Measurements from ENCODE around the gene COL8A2. TPM values are rescaled to one million over a fixed set of nuclear protein-coding genes. Genes with fewer than 3 reads are reported as not detected.

Gene COL8A2
- polyA plus RNA-seq, 1 experiment = 6.8 TPM

DNA sequence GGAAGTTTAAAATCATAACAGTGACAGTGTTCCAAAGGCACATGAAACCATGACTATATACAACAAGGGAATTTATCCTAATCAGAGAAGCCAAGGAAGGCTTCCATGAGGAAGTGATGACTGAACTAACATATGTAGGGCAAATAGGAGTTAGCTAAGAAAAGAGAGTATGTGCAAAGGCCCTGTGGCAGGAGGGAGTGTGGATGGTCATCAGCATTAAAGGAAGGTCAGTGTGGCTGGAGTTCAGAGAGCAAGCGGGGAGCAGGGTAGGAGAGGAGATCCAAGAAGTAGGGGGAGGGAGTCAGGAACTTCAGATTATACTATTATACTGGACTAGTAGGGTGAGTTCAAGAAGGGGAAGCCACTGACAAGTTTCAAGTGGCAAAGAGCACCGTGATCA is 39.3 kb upstream of the COL8A2 start:
- ChIA-PET POLR2A (no interaction called here), CTCF (interaction anchor here (3.8 kb wide), 1 partner anchor 15 kb away, joined by 15 read pairs; the partner anchor contains the start of gene TRAPPC3)
- TF ChIP-seq, protein P1, sequence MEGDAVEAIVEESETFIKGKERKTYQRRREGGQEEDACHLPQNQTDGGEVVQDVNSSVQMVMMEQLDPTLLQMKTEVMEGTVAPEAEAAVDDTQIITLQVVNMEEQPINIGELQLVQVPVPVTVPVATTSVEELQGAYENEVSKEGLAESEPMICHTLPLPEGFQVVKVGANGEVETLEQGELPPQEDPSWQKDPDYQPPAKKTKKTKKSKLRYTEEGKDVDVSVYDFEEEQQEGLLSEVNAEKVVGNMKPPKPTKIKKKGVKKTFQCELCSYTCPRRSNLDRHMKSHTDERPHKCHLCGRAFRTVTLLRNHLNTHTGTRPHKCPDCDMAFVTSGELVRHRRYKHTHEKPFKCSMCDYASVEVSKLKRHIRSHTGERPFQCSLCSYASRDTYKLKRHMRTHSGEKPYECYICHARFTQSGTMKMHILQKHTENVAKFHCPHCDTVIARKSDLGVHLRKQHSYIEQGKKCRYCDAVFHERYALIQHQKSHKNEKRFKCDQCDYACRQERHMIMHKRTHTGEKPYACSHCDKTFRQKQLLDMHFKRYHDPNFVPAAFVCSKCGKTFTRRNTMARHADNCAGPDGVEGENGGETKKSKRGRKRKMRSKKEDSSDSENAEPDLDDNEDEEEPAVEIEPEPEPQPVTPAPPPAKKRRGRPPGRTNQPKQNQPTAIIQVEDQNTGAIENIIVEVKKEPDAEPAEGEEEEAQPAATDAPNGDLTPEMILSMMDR (IDR thresholded peaks at IDR 0.05; ENCODE audit: insufficient read depth, low read depth, low read length) = no peak
- Histone ChIP-seq H3K27me3 (ENCODE audit: control insufficient read depth, insufficient read depth, low read length) (no peaks in the 10 kb centered on the region), H3K36me3 (ENCODE audit: control insufficient read depth, insufficient read depth, low read length) (0 out of 2 replicates have a peak, but pooled peaks cover 3% of the 10 kb centered on the region), H3K4me3 (ENCODE audit: low read depth, low read length) (no peak overlapping the region)
- no peak for DNase-seq (ENCODE audit: low read depth)

DNA sequence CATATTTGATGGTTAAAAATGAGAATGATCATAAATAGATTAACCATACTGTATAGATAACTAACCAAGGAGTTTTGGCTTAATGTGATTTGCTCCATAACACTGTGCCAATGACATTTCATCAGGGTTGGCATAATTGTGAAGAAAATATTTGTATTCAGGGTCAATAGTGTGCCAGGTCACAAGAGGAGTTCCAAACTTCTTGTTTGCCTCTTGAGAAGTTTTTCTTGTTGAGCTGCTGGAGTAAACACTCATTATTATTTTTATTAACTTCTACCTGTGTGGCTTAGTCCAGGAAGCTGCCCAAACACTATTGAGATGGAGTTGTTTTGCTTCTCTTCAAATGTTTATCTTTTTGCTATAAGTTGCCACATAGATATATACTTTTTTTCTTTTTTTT is 38.4 kb upstream of the COL8A2 start:
- Histone ChIP-seq H3K36me3 (ENCODE audit: control insufficient read depth, insufficient read depth, low read length) (0 out of 2 replicates have a peak, but pooled peaks cover 3% of the 10 kb centered on the region), H3K27me3 (ENCODE audit: control insufficient read depth, insufficient read depth, low read length) (no peaks in the 10 kb centered on the region), H3K4me3 (ENCODE audit: low read depth, low read length) (no peak overlapping the region)
- ChIA-PET CTCF (interaction anchor here (1.6 to 4.4 kb wide), 4 partner anchors 14 to 120 kb away, joined by 4 to 31 read pairs (median 10); partner anchors contain the start of gene TRAPPC3), POLR2A (no interaction called here)
- TF ChIP-seq, protein P1 (IDR thresholded peaks at IDR 0.05; ENCODE audit: insufficient read depth, low read depth, low read length) = no peak
- no peak for DNase-seq (ENCODE audit: low read depth)

DNA sequence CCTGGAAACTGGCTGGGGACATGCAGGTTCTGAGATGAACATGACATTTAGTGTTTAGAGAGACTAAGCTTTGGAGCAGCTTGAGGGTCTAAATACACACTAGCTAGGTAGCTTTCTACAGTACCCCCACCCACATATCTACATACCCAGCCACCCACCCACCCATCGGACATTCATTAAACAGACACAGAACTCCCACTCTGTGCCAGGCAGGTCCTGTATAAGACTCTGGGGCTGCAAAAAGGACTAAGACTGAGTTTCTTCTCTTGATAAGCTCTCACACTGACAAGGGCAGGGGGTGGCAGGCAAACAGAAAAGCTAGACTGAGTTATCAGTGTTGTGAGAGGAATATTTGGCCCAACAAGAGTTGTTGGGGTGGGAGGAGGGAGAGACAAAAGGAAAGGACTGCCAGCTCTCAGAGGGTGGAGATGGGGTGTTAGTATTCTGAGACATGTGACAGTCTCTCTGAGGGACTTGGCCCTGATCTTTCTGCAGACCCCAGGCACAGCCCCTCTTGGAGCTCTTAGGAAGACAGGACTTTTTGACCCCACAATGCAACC is 37.7 kb upstream of the COL8A2 start:
- no peaks in the 10 kb centered on the region for H3K27me3 ChIP-seq (ENCODE audit: control insufficient read depth, insufficient read depth, low read length)
- no peak overlapping the region for H3K4me3 ChIP-seq (ENCODE audit: low read depth, low read length)
- TF ChIP-seq, protein P1 (IDR thresholded peaks at IDR 0.05; ENCODE audit: insufficient read depth, low read depth, low read length) = no peak
- POLR2A ChIA-PET = no interaction called here
- 0 out of 2 replicates have a peak, but pooled peaks cover 3% of the 10 kb centered on the region for H3K36me3 ChIP-seq (ENCODE audit: control insufficient read depth, insufficient read depth, low read length)
- CTCF ChIA-PET = interaction anchor here (0.7 to 4.4 kb wide), 6 partner anchors 12 to 120 kb away, joined by 3 to 33 read pairs (median 5); partner anchors contain the start of gene TRAPPC3
- DNase-seq (ENCODE audit: low read depth) = no peak

DNA sequence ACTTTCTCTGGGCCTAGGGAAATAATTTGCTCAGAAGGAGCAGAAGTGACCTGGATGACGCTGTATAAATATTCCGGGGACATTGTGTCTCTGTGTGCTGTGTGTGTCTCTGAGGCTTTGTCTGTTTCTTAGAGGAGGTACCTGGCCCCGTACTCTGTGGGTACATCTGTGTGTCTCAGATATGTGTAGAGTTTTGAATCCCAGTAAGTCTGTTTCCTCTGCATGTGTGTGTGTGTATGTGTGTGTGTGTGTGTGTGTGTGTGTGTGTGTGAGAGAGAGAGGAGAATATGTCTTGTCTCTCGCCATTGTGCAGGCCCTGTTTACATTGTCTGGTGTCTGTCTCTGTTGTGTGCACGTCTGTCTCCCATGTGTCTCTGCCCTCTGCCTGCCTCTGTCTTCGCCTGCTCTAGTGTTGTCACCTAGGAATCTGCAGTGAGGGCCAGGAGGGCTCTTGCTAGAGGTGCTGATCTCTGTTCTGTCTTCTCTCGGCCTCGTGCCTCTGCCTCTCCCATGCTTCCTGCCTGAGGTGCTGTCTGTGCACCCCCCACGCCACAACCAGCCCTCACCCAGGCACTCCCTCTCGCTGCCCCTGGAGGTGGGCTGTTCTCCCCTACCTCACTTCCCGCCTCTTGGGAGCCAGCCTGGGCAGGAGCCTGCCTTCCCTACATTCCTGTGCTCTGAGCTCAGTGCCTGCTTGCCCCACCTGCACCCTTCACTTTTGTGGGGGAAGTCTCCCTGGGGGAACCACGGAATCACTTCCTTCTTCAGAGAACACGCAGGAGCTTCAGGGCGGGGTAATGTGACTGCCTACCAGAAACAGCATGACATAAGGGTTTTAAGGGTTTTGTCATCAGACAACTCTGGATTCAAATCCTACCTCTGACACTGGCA is 36.9 kb upstream of the COL8A2 start:
- H3K36me3 ChIP-seq (ENCODE audit: control insufficient read depth, insufficient read depth, low read length) = no peaks in the 10 kb centered on the region
- POLR2A ChIA-PET = interaction anchor here (1.9 kb wide), 1 partner anchor 12 kb away, joined by 9 read pairs; the partner anchor contains the start of gene TRAPPC3
- no peaks in the 10 kb centered on the region for H3K27me3 ChIP-seq (ENCODE audit: control insufficient read depth, insufficient read depth, low read length)
- TF ChIP-seq, protein P1 (IDR thresholded peaks at IDR 0.05; ENCODE audit: insufficient read depth, low read depth, low read length) = no peak
- peak overlapping the region; percentile 43 for H3K4me3 ChIP-seq (ENCODE audit: low read depth, low read length)
- CTCF ChIA-PET = interaction anchor here (0.7 to 4.4 kb wide), 9 partner anchors 8 to 124 kb away, joined by 3 to 33 read pairs (median 6); partner anchors contain the start of gene TRAPPC3
- DNase-seq (ENCODE audit: low read depth) = no peak
